Kidney capillary endothelial cell (primary cell): Measurements from ENCODE around the gene DMRTC2.

Experiments used
- DNase-seq: peaks from one replicate; pipeline ENCODE4 v3.0.0-alpha.2; 2018; ENCODE audit warnings: low spot score

The DMRTC2 gene

GRCh38 chr19:41847351-41848105 lies 2.7 kb downstream of the DMRTC2 start:
- no peak for DNase-seq

- no peak for DNase-seq
Measured at GRCh38 chr19:41848666-41849065, 3.8 kb downstream of the DMRTC2 start.

- DNase-seq: no peak
Measured at GRCh38 chr19:41849067-41849466, 4.2 kb downstream of the DMRTC2 start.

GRCh38 chr19:41850381-41850780 lies 5.5 kb downstream of the DMRTC2 start:
- DNase-seq: no peak

GRCh38 chr19:41851456-41851855 lies 6.6 kb downstream of the DMRTC2 start:
- no peak for DNase-seq

GRCh38 chr19:41853344-41853743 lies 8.5 kb downstream of the DMRTC2 start:
- no peak for DNase-seq

GRCh38 chr19:41853768-41854167 lies 8.9 kb downstream of the DMRTC2 start:
- no peak for DNase-seq

- no peak for DNase-seq
Measured at GRCh38 chr19:41859213-41859617, 14.4 kb downstream of the DMRTC2 start.

GRCh38 chr19:41859618-41860418 lies 15.0 kb downstream of the DMRTC2 start, which contains the start of gene RPS19:
Gene RPS19, plus strand, starts transcription at chr19:41860255. Its CDS starts 520 bp downstream, at chr19:41860775.
- peak; percentile 97 for DNase-seq

GRCh38 chr19:41860419-41861115 lies 15.7 kb downstream of the DMRTC2 start:
- DNase-seq: no peak

- no peak for DNase-seq
Measured at GRCh38 chr19:41861116-41861768, 16.4 kb downstream of the DMRTC2 start.

- DNase-seq: no peak
Measured at GRCh38 chr19:41861846-41862245, 17.0 kb downstream of the DMRTC2 start.

GRCh38 chr19:41862445-41862986 lies 17.7 kb downstream of the DMRTC2 start:
- no peak for DNase-seq

GRCh38 chr19:41863209-41863931 lies 18.5 kb downstream of the DMRTC2 start:
- DNase-seq: no peak

GRCh38 chr19:41864374-41864773 lies 19.5 kb downstream of the DMRTC2 start:
- DNase-seq: no peak

- no peak for DNase-seq
Measured at GRCh38 chr19:41866284-41866683, 21.4 kb downstream of the DMRTC2 start.

GRCh38 chr19:41868120-41868988 lies 23.5 kb downstream of the DMRTC2 start:
- no peak for DNase-seq

- DNase-seq: no peak
Measured at GRCh38 chr19:41868989-41869300, 24.1 kb downstream of the DMRTC2 start.

- no peak for DNase-seq
Measured at GRCh38 chr19:41869374-41869955, 24.6 kb downstream of the DMRTC2 start.

- no peak for DNase-seq
Measured at GRCh38 chr19:41870401-41870873, 25.6 kb downstream of the DMRTC2 start.
